ENCODE data around the gene FKBP5.
"Not testable (repeated sequence)": the region's sequence is repeated elsewhere in the genome, so short reads cannot be mapped to it uniquely, and the experiment has no call there.

DNA sequence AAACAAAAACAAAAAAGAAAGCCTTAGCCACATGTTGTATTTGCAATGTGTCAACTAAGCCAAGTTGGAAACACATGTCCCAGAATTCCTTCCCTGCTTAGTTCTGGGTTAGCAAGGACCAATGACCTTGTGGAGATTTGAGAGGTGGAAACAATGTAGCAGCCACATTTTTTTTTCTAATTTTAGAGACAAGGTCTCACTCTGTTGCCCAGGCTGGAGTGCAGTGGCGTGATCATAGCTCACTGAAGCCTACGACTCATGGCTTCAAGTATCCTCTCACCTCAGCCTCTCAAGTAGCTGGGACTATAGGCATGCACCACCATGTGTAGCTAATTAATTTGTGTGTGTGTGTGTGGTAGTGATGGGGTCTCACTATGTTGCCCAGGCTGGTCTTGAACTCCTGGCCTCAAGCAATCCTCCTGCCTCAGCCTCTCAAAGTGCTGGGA lies 117.8 kb downstream of the FKBP5 start:
- not testable (repeated sequence) for TF ChIP-seq FOS (IDR thresholded peaks at IDR 0.05; ENCODE audit: borderline replicate concordance, insufficient read depth, low read length); EZH2 (IDR thresholded peaks at IDR 0.05; ENCODE audit: borderline replicate concordance, low read depth, low read length, severe bottlenecking); POLR2A (IDR thresholded peaks at IDR 0.05; ENCODE audit: low read depth, low read length); CTCF (IDR thresholded peaks at IDR 0.05; ENCODE audit: extremely low read depth in 1 of 2, insufficient read depth in 1 of 2, low read depth in 1 of 2, low read length in 2 of 2); POLR2AphosphoS5 (IDR thresholded peaks at IDR 0.05; ENCODE audit: insufficient read depth, low read depth, low read length); JUN (IDR thresholded peaks at IDR 0.05; ENCODE audit: borderline replicate concordance, insufficient read depth, insufficient read length, low read depth); MYC (IDR thresholded peaks at IDR 0.05; ENCODE audit: low read depth, low read length)
- TF ChIP-seq, protein P1, sequence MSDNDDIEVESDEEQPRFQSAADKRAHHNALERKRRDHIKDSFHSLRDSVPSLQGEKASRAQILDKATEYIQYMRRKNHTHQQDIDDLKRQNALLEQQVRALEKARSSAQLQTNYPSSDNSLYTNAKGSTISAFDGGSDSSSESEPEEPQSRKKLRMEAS (IDR thresholded peaks at IDR 0.05; ENCODE audit: insufficient read depth, insufficient read length): not testable (repeated sequence)
